ENCODE measurements around the gene RNF138. TPM values are rescaled to one million over a fixed set of nuclear protein-coding genes. Genes with fewer than 3 reads are reported as not detected.
"Not testable (repeated sequence)": the region's sequence is repeated elsewhere in the genome, so short reads cannot be mapped to it uniquely, and the experiment has no call there.

The RNF138 gene
- total RNA-seq, 1 experiment from 2014 or later: 61.8 TPM

- no peak overlapping the region for H3K4me3 ChIP-seq (ENCODE audit: low read depth, low read length, poor library complexity, severe bottlenecking)
- POLR2A ChIA-PET (ENCODE audit: low non-redundant PET): no interaction called here
- no peaks in the 10 kb centered on the region for H3K36me3 ChIP-seq (ENCODE audit: insufficient read depth, low read length, poor library complexity, severe bottlenecking)
- H3K9me3 ChIP-seq (ENCODE audit: low read depth, low read length, poor library complexity, severe bottlenecking): no peaks in the 10 kb centered on the region
- intact Hi-C loops (cut with micrococcal nuclease; ENCODE audit: unreplicated experiment): no loop called here
- no TSS peak for BruUV-seq (replicated peaks)
- CTCF ChIA-PET: no interaction called here
- DNase-seq (ENCODE audit: low spot score): no peak
- H3K27me3 ChIP-seq (replicated peaks; ENCODE audit: insufficient read depth, low read depth, low read length, poor library complexity): no peaks in the 10 kb centered on the region
- H3K27ac ChIP-seq (ENCODE audit: low read depth, low read length, poor library complexity, severe bottlenecking): no peak overlapping the region
- no peaks in the 10 kb centered on the region for H3K4me1 ChIP-seq (ENCODE audit: insufficient read depth, low read length, poor library complexity, severe bottlenecking)
- TF ChIP-seq CTCF (conservative IDR thresholded peaks at IDR 0.05; ENCODE audit: low read depth, low read length): no peak
- no peak for TF ChIP-seq EZH2 (IDR thresholded peaks at IDR 0.05; ENCODE audit: borderline replicate concordance, low read depth, low read length, poor library complexity, severe bottlenecking)
Observed at GRCh38 chr18:32174719-32175118, 83.0 kb downstream of the RNF138 start.

GRCh38 chr18:32175265-32175664 is 83.6 kb downstream of the RNF138 start:
- POLR2A ChIA-PET (ENCODE audit: low non-redundant PET): no interaction called here
- intact Hi-C loops (cut with micrococcal nuclease; ENCODE audit: unreplicated experiment): no loop called here
- no TSS peak for BruUV-seq (replicated peaks)
- no peak for DNase-seq (ENCODE audit: low spot score)
- H3K4me3 ChIP-seq (ENCODE audit: low read depth, low read length, poor library complexity, severe bottlenecking): no peak overlapping the region
- CTCF ChIA-PET: no interaction called here
- no peak overlapping the region for H3K27ac ChIP-seq (ENCODE audit: low read depth, low read length, poor library complexity, severe bottlenecking)
- no peaks in the 10 kb centered on the region for H3K9me3 ChIP-seq (ENCODE audit: low read depth, low read length, poor library complexity, severe bottlenecking)
- H3K4me1 ChIP-seq (ENCODE audit: insufficient read depth, low read length, poor library complexity, severe bottlenecking): no peaks in the 10 kb centered on the region
- H3K27me3 ChIP-seq (replicated peaks; ENCODE audit: insufficient read depth, low read depth, low read length, poor library complexity): no peaks in the 10 kb centered on the region
- H3K36me3 ChIP-seq (ENCODE audit: insufficient read depth, low read length, poor library complexity, severe bottlenecking): no peaks in the 10 kb centered on the region
- no peak for TF ChIP-seq EZH2 (IDR thresholded peaks at IDR 0.05; ENCODE audit: borderline replicate concordance, low read depth, low read length, poor library complexity, severe bottlenecking)
- no peak for TF ChIP-seq CTCF (conservative IDR thresholded peaks at IDR 0.05; ENCODE audit: low read depth, low read length)

- intact Hi-C loops (cut with micrococcal nuclease; ENCODE audit: unreplicated experiment); CTCF ChIA-PET; BruUV-seq (replicated peaks): not testable (repeated sequence)
Observed at GRCh38 chr18:32176745-32177144, 85.1 kb downstream of the RNF138 start.

GRCh38 chr18:32177530-32177929 is 85.9 kb downstream of the RNF138 start:
- no peaks in the 10 kb centered on the region for H3K4me1 ChIP-seq (ENCODE audit: insufficient read depth, low read length, poor library complexity, severe bottlenecking)
- no peak for TF ChIP-seq CTCF (conservative IDR thresholded peaks at IDR 0.05; ENCODE audit: low read depth, low read length)
- TF ChIP-seq EZH2 (IDR thresholded peaks at IDR 0.05; ENCODE audit: borderline replicate concordance, low read depth, low read length, poor library complexity, severe bottlenecking): no peak
- CTCF ChIA-PET: no interaction called here
- no peaks in the 10 kb centered on the region for H3K36me3 ChIP-seq (ENCODE audit: insufficient read depth, low read length, poor library complexity, severe bottlenecking)
- H3K4me3 ChIP-seq (ENCODE audit: low read depth, low read length, poor library complexity, severe bottlenecking): no peak overlapping the region
- no peak overlapping the region for H3K27ac ChIP-seq (ENCODE audit: low read depth, low read length, poor library complexity, severe bottlenecking)
- no peak for DNase-seq (ENCODE audit: low spot score)
- no peaks in the 10 kb centered on the region for H3K9me3 ChIP-seq (ENCODE audit: low read depth, low read length, poor library complexity, severe bottlenecking)
- H3K27me3 ChIP-seq (replicated peaks; ENCODE audit: insufficient read depth, low read depth, low read length, poor library complexity): no peaks in the 10 kb centered on the region
- POLR2A ChIA-PET (ENCODE audit: low non-redundant PET): no interaction called here
- intact Hi-C loops (cut with micrococcal nuclease; ENCODE audit: unreplicated experiment): no loop called here
- BruUV-seq (replicated peaks): no TSS peak

More at GRCh38 chr18:32176745-32177144, 85.1 kb downstream of the RNF138 start:
- DNase-seq (ENCODE audit: low spot score); H3K27ac ChIP-seq (ENCODE audit: low read depth, low read length, poor library complexity, severe bottlenecking); H3K36me3 ChIP-seq (ENCODE audit: insufficient read depth, low read length, poor library complexity, severe bottlenecking); H3K9me3 ChIP-seq (ENCODE audit: low read depth, low read length, poor library complexity, severe bottlenecking); POLR2A ChIA-PET (ENCODE audit: low non-redundant PET); H3K4me3 ChIP-seq (ENCODE audit: low read depth, low read length, poor library complexity, severe bottlenecking); H3K27me3 ChIP-seq (replicated peaks; ENCODE audit: insufficient read depth, low read depth, low read length, poor library complexity); H3K4me1 ChIP-seq (ENCODE audit: insufficient read depth, low read length, poor library complexity, severe bottlenecking): not testable (repeated sequence)

Measured in A673 (cell line).